ENCODE data around the gene NTM. TPM values are rescaled to one million over a fixed set of nuclear protein-coding genes. Genes with fewer than 3 reads are reported as not detected.

The NTM gene
- total and polyA plus RNA-seq, 2 experiments from 2014 or later = 1.1 to 1.7 TPM

DNA sequence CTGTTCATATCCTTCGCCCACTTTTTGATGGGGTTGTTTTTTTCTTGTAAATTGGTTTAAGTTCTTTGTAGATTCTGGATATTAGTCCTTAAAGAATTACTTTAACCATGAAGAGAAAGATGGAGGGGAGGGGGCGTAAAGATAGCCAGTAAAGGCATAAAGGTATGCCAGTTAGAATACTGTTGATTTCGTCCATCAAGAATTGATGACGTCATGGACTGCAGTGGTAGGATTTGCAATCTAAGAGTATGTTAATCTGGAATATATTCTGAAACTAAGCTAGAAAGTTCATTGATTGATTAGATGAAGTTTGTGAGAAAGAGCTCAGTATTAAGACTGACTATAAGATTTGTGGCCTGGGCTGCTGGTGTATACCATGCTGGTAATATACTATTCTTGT lies 856.1 kb downstream of the NTM start:
- Histone ChIP-seq H3K4me1 (ENCODE audit: low read depth) (no peaks in the 10 kb centered on the region), H3K27me3 (no peaks in the 10 kb centered on the region), H3K36me3 (no peaks in the 10 kb centered on the region), H3K9me3 (ENCODE audit: low read depth) (no peaks in the 10 kb centered on the region), H3K27ac (no peak overlapping the region), H3K4me3 (no peak overlapping the region)
- TF ChIP-seq, protein P1, sequence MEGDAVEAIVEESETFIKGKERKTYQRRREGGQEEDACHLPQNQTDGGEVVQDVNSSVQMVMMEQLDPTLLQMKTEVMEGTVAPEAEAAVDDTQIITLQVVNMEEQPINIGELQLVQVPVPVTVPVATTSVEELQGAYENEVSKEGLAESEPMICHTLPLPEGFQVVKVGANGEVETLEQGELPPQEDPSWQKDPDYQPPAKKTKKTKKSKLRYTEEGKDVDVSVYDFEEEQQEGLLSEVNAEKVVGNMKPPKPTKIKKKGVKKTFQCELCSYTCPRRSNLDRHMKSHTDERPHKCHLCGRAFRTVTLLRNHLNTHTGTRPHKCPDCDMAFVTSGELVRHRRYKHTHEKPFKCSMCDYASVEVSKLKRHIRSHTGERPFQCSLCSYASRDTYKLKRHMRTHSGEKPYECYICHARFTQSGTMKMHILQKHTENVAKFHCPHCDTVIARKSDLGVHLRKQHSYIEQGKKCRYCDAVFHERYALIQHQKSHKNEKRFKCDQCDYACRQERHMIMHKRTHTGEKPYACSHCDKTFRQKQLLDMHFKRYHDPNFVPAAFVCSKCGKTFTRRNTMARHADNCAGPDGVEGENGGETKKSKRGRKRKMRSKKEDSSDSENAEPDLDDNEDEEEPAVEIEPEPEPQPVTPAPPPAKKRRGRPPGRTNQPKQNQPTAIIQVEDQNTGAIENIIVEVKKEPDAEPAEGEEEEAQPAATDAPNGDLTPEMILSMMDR (IDR thresholded peaks at IDR 0.05; ENCODE audit: low read depth, low read length) = no peak
- no peak for DNase-seq (ENCODE audit: low read depth in 1 of 2, low spot score in 1 of 2)

- TF ChIP-seq, protein P1 (IDR thresholded peaks at IDR 0.05; ENCODE audit: low read depth, low read length) = no peak
- Histone ChIP-seq H3K4me1 (ENCODE audit: low read depth) (no peaks in the 10 kb centered on the region), H3K9me3 (ENCODE audit: low read depth) (no peaks in the 10 kb centered on the region), H3K4me3 (no peak overlapping the region), H3K27me3 (peaks cover under 1% of the 10 kb centered on the region), H3K27ac (no peak overlapping the region), H3K36me3 (no peaks in the 10 kb centered on the region)
- no peak for DNase-seq (ENCODE audit: low read depth in 1 of 2, low spot score in 1 of 2)
These were observed 858.4 kb downstream of the NTM start for GRCh38 chr11:132228746-132229325.

DNA sequence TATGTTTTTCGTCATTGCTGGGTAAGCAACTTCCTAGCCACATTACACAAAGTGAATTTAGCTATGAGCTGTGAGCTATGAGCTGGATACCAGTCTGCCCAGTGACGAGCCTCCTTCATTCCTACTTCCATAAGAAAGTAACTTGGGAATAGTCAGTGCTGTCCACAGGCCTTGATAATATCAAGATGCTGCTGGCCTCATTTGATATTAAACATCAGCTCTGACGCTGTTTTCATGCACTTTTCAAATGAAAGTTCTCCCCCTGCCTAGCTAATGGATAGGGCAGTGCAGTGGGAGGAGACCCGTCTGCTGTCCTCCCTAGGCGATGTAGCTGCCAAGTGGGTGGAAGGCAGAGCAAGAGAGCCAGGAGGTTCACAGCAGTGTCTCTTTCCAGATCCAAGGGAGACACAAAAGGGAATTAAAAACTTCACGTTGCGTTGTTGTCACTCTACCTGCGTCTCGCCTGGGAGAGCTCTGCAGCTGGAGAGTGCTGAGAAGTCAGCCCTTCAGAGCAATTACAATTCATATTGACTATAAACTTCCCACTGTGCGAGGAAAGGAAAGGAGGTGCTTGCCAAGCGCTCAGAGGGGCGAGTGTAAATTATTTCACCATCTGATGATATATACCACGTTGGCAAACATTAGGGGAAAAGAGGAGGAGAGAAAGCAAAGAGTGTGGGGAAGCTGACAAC lies 861.4 kb downstream of the NTM start:
- Histone ChIP-seq H3K9me3 (ENCODE audit: low read depth) (no peaks in the 10 kb centered on the region), H3K4me1 (ENCODE audit: low read depth) (no peaks in the 10 kb centered on the region), H3K36me3 (no peaks in the 10 kb centered on the region), H3K27me3 (peaks cover 5% of the 10 kb centered on the region), H3K27ac (no peak overlapping the region), H3K4me3 (no peak overlapping the region)
- peak in 1 of 2 donors; percentile 7 for DNase-seq (ENCODE audit: low read depth in 1 of 2, low spot score in 1 of 2)
- TF ChIP-seq, protein P1 (IDR thresholded peaks at IDR 0.05; ENCODE audit: low read depth, low read length) = no peak

DNA sequence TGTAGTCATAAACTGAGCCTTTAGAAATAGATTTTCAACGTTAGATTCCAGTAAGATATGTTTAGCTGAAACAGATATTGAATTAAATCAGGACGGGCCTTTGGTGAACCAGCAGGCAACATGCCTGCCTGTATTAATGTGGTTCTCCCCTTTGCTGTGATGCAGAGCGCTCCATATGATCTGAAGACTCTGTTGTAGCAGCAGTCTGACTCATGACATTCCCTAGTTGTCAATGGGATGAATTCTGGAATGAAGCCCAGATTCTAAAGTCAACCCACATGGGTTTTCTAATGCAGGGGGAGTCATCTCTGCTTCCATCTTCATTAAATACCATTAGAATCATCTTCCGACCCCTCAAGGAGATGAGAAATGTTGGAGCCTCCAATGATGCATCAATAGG lies 864.5 kb downstream of the NTM start:
- Histone ChIP-seq H3K27me3 (peaks cover 5% of the 10 kb centered on the region), H3K9me3 (ENCODE audit: low read depth) (no peaks in the 10 kb centered on the region), H3K4me1 (ENCODE audit: low read depth) (no peaks in the 10 kb centered on the region), H3K36me3 (no peaks in the 10 kb centered on the region), H3K4me3 (no peak overlapping the region), H3K27ac (no peak overlapping the region)
- DNase-seq (ENCODE audit: low read depth in 1 of 2, low spot score in 1 of 2) = peak in 1 of 2 donors; percentile 20
- TF ChIP-seq, protein P1 (IDR thresholded peaks at IDR 0.05; ENCODE audit: low read depth, low read length) = no peak

DNA sequence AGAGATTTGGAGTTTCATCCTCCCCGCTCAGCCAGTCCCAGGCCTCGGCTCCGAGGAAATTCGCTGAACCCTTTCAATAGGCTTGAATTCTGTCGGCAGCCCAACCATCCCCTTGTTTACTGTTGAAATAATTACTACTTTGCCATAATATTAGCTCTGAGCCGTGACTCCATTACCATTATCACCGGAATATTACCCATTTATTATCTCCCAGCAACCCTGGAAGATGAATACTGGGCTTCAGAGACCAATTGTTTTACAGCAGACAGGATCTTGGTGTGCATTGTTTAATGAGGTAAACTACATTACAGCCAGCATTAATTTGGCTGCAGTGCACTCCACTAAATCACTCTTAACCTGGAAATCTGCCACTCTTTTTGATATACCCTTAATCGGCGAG lies 867.4 kb downstream of the NTM start:
- H3K27me3 ChIP-seq = peaks cover 5% of the 10 kb centered on the region
- H3K36me3 ChIP-seq = no peaks in the 10 kb centered on the region
- TF ChIP-seq, protein P1 (IDR thresholded peaks at IDR 0.05; ENCODE audit: low read depth, low read length) = no peak
- no peaks in the 10 kb centered on the region for H3K9me3 ChIP-seq (ENCODE audit: low read depth)
- no peak for DNase-seq (ENCODE audit: low read depth in 1 of 2, low spot score in 1 of 2)
- H3K4me1 ChIP-seq (ENCODE audit: low read depth) = no peaks in the 10 kb centered on the region
- no peak overlapping the region for H3K4me3 ChIP-seq
- H3K27ac ChIP-seq = no peak overlapping the region
